ENCODE data around the gene EFCAB11.

Gene EFCAB11

DNA sequence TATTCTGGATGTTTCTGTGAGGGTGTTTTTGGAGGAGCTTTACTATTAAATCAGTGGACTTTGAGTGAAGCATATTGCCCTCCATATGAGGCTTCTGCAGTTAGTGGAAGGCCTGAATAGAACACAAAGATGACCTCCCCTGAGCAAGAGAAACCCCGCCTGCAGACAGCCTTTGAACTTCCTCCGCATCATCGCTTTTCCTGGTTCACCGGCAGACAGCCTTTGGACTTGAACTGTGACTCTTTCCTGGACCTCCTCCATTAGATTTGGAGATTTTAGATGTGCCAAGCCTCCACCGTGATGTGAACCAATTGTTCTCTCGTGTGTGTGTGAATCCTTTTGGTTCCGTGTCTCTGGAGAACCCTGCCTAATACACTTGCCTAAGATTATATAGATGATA, 208.4 kb downstream of the EFCAB11 start:
- no peak for TF ChIP-seq ZBTB7A (IDR thresholded peaks at IDR 0.05; ENCODE audit: low read depth)
- TF ChIP-seq CREB1 (IDR thresholded peaks at IDR 0.05; ENCODE audit: low read depth), result no peak
- TF ChIP-seq EGR1 (IDR thresholded peaks at IDR 0.05), result no peak
- TF ChIP-seq FOXM1 (IDR thresholded peaks at IDR 0.05; ENCODE audit: borderline replicate concordance, low read depth), result no peak
- no peak for TF ChIP-seq TAF1 (IDR thresholded peaks at IDR 0.05; ENCODE audit: low read depth)
- TF ChIP-seq EP300 (IDR thresholded peaks at IDR 0.05; ENCODE audit: borderline replicate concordance), result no peak
- no peak for TF ChIP-seq NFIC (IDR thresholded peaks at IDR 0.05)
- TF ChIP-seq YY1 (IDR thresholded peaks at IDR 0.05; ENCODE audit: low read depth), result no peak
- no peak for TF ChIP-seq MAX (IDR thresholded peaks at IDR 0.05)
- TF ChIP-seq USF1 (IDR thresholded peaks at IDR 0.05), result no peak
- no peak for TF ChIP-seq CEBPB (IDR thresholded peaks at IDR 0.05)
- no peak for TF ChIP-seq RAD21 (IDR thresholded peaks at IDR 0.05; ENCODE audit: low read depth)
- TF ChIP-seq, protein P1, sequence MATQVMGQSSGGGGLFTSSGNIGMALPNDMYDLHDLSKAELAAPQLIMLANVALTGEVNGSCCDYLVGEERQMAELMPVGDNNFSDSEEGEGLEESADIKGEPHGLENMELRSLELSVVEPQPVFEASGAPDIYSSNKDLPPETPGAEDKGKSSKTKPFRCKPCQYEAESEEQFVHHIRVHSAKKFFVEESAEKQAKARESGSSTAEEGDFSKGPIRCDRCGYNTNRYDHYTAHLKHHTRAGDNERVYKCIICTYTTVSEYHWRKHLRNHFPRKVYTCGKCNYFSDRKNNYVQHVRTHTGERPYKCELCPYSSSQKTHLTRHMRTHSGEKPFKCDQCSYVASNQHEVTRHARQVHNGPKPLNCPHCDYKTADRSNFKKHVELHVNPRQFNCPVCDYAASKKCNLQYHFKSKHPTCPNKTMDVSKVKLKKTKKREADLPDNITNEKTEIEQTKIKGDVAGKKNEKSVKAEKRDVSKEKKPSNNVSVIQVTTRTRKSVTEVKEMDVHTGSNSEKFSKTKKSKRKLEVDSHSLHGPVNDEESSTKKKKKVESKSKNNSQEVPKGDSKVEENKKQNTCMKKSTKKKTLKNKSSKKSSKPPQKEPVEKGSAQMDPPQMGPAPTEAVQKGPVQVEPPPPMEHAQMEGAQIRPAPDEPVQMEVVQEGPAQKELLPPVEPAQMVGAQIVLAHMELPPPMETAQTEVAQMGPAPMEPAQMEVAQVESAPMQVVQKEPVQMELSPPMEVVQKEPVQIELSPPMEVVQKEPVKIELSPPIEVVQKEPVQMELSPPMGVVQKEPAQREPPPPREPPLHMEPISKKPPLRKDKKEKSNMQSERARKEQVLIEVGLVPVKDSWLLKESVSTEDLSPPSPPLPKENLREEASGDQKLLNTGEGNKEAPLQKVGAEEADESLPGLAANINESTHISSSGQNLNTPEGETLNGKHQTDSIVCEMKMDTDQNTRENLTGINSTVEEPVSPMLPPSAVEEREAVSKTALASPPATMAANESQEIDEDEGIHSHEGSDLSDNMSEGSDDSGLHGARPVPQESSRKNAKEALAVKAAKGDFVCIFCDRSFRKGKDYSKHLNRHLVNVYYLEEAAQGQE (IDR thresholded peaks at IDR 0.05; ENCODE audit: low read depth), result no peak
- no peak for TF ChIP-seq TCF12 (IDR thresholded peaks at IDR 0.05; ENCODE audit: low read depth)
- TF ChIP-seq TEAD4 (IDR thresholded peaks at IDR 0.05), result no peak
